ENCODE data around the gene RCAN2.

GRCh38 chr6:46510651-46511050 lies 19.4 kb upstream of the RCAN2 start:
- TF ChIP-seq EZH2 (IDR thresholded peaks at IDR 0.05; ENCODE audit: borderline replicate concordance, low read length) (no peak), CTCF (conservative IDR thresholded peaks at IDR 0.05 in 1 of 2, IDR thresholded peaks at IDR 0.05 in 1 of 2; ENCODE audit: extremely low read depth in 1 of 2, insufficient read depth in 1 of 2, low read depth in 1 of 2, low read length in 2 of 2) (no peak)

Data from mammary epithelial cell (primary cell).